ENCODE results near the gene COL4A1.

The COL4A1 gene

GRCh38 chr13:110156301-110157049 lies 150.5 kb downstream of the COL4A1 start:
- no peak for DNase-seq

GRCh38 chr13:110155072-110155471 lies 151.9 kb downstream of the COL4A1 start:
- no peak for DNase-seq

GRCh38 chr13:110154410-110154933 lies 152.5 kb downstream of the COL4A1 start:
- DNase-seq = peak; percentile 57 to 87 (median 65)

GRCh38 chr13:110152351-110152750 lies 154.6 kb downstream of the COL4A1 start:
- DNase-seq = no peak

GRCh38 chr13:110151462-110151861 lies 155.5 kb downstream of the COL4A1 start:
- DNase-seq = no peak

GRCh38 chr13:110150384-110151101 lies 156.4 kb downstream of the COL4A1 start:
- DNase-seq = no peak

GRCh38 chr13:110149036-110149435 lies 157.9 kb downstream of the COL4A1 start:
- no peak for DNase-seq

GRCh38 chr13:110140099-110140498 lies 166.9 kb downstream of the COL4A1 start:
- no peak for DNase-seq

- DNase-seq = no peak
Measured at GRCh38 chr13:110138700-110139036, 168.3 kb downstream of the COL4A1 start.

GRCh38 chr13:110138010-110138699 lies 168.8 kb downstream of the COL4A1 start:
- DNase-seq = peak; percentile 93 to 96 (median 94)

GRCh38 chr13:110137680-110138009 lies 169.3 kb downstream of the COL4A1 start:
- peak in 1 of 4 experiments; percentile 87 for DNase-seq

- DNase-seq = peak; percentile 18 to 39 (median 29)
Measured at GRCh38 chr13:110136660-110137585, 170.0 kb downstream of the COL4A1 start.

GRCh38 chr13:110135977-110136597 lies 170.9 kb downstream of the COL4A1 start:
- no peak for DNase-seq

GRCh38 chr13:110134801-110135200 lies 172.2 kb downstream of the COL4A1 start:
- peak; percentile 31 to 57 (median 47) for DNase-seq

- no peak for DNase-seq
Measured at GRCh38 chr13:110133425-110134235, 173.3 kb downstream of the COL4A1 start.

- peak in 1 of 4 experiments; percentile 17 for DNase-seq
Measured at GRCh38 chr13:110132225-110132982, 174.6 kb downstream of the COL4A1 start.

GRCh38 chr13:110131424-110131823 lies 175.5 kb downstream of the COL4A1 start:
- DNase-seq = no peak

GRCh38 chr13:110130431-110130830 lies 176.5 kb downstream of the COL4A1 start:
- DNase-seq = no peak

- no peak for DNase-seq
Measured at GRCh38 chr13:110129539-110130186, 177.3 kb downstream of the COL4A1 start.

- no peak for DNase-seq
Measured at GRCh38 chr13:110129076-110129475, 177.9 kb downstream of the COL4A1 start.
